Right cardiac atrium (tissue), 5 donors: ENCODE results near the gene SCAF1. TPM values are rescaled to one million over a fixed set of nuclear protein-coding genes. Genes with fewer than 3 reads are reported as not detected.

Experiments
- ATAC-seq, 2 donors: fragments of 200-7000 bp; cut with Tn5 transposase; one replicate each; pipeline versions ENCODE4 v1.8.0 to v1.9.1; 2020; ENCODE audit warnings: moderate library complexity in 2 of 2, mild to moderate bottlenecking in 1 of 2
- DNase-seq, 3 donors: peaks; one replicate each; pipeline ENCODE4 v3.0.0-alpha.2; 2020
- H3K27ac ChIP-seq: one replicate; pipeline ENCODE4 v1.5.1; 2013; ENCODE audit warnings: mild to moderate bottlenecking, low read length, control low read depth, moderate library complexity
- H3K27me3 ChIP-seq: one replicate; pipeline ENCODE4 v1.6.1; 2013; ENCODE audit not compliant: control insufficient read depth, insufficient read depth
- H3K4me1 ChIP-seq: one replicate; pipeline ENCODE4 v1.6.1; 2013; ENCODE audit warnings: low read length; ENCODE audit not compliant: control insufficient read depth, insufficient read depth
- H3K4me3 ChIP-seq: one replicate; pipeline ENCODE4 v1.5.1; 2013; ENCODE audit warnings: low read length, control low read depth
- H3K9me3 ChIP-seq: one replicate; pipeline ENCODE4 v1.6.1; 2013; ENCODE audit warnings: low read length; ENCODE audit not compliant: control insufficient read depth
- WGBS: extraction: QIAGEN DNeasy Blood & Tissue Kit; methylation state at CpG from one replicate; pipeline ENCODE4 v1.1.7; 2013; 5-methylcytosine and 5-hydroxymethylcytosine counted together
- intact Hi-C, 4 donors: fragments of 100-400 bp; cut with DNase I; formaldehyde crosslinking; loops; one replicate each; pipeline versions ENCODE4 v1.11.0 to v1.14.0; 2022 to 2023
- polyA plus RNA-seq: library from polyadenylated mRNA; stranded (reverse); fragments of 200-250 nt; gene quantifications from one replicate; pipeline ENCODE4 v1.2.3, GENCODE V29; 2013
- total RNA-seq, 4 donors: library from RNA; stranded (reverse); fragmentation: NEBNext Ultra II Directional; extraction: Animal tissue kit (Norgen Biotek cat#: 25700); gene quantifications; one replicate each; pipeline ENCODE4 v1.2.1, GENCODE V29; 2021
- donor health status: healthy with polysubstance abuse.
- donor health status: DM: no; HTN: yes; CAD: no.
- donor health status: DM: no; HTN: no; CAD: no.
- donor health status: DM: no; HTN: yes; CAD: no; lungs with severe emphysema.
- donor health status: DM: yes; HTN: yes; CAD: no.

Gene SCAF1
- total and polyA plus RNA-seq, 5 donors: 23.3 to 52.7 (median 42.0) TPM

DNA sequence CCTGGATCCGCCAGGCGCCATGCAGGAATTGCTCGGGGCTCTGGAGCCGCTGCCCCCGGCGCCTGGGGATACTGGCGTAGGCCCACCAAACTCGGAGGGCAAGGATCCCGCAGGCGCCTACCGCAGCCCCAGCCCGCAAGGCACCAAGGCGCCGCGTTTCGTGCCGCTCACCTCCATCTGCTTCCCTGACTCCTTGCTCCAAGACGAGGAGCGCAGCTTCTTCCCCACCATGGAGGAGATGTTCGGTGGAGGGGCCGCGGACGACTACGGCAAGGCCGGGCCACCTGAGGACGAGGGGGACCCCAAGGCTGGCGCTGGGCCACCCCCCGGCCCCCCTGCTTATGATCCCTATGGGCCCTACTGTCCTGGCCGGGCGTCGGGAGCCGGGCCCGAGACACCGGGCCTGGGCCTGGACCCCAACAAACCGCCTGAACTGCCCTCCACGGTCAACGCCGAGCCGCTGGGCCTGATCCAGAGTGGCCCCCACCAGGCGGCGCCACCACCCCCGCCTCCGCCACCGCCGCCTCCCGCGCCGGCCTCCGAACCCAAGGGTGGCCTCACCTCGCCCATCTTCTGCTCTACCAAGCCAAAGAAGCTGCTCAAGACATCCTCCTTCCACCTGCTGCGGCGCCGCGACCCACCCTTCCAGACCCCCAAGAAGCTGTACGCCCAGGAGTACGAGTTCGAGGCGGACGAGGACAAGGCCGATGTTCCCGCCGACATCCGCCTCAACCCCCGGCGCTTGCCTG, 44.9 kb upstream of the SCAF1 start:
- intact Hi-C loops: loop anchor here in 2 of 4 donors (10.0 kb wide), 2 partner anchors 68 to 78 kb away; partner anchors contain the start of genes BCL2L12 (in 1 of the 2), IRF3 (in 1 of the 2) and PRMT1 (in 1 of the 2)
- 95% methylated on average over 65 of the region's 65 CpGs for WGBS
- ATAC-seq: no peak

DNA sequence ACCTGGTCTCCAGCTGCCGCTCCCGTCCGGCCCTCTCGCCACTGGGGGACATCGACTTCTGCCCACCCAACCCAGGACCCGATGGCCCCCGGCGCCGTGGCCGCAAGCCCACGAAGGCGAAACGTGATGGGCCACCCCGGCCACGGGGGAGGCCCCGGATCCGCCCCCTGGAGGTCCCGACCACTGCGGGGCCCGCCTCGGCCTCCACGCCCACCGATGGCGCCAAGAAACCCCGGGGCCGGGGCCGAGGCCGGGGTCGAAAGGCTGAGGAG, 44.4 kb upstream of the SCAF1 start:
- peaks cover under 1% of the 10 kb centered on the region for H3K4me1 ChIP-seq
- ATAC-seq: no peak
- intact Hi-C loops: loop anchor here in 2 of 4 donors (10.0 kb wide), 2 partner anchors 67 to 77 kb away; partner anchors contain the start of genes BCL2L12 (in 1 of the 2), IRF3 (in 1 of the 2) and PRMT1 (in 1 of the 2)
- H3K9me3 ChIP-seq: no peaks in the 10 kb centered on the region
- 95% methylated on average over 29 of the region's 29 CpGs for WGBS
- peak in 2 of 3 donors; percentile 46 to 73 for DNase-seq
- H3K27me3 ChIP-seq: no peaks in the 10 kb centered on the region
- no peak overlapping the region for H3K4me3 ChIP-seq
- no peak overlapping the region for H3K27ac ChIP-seq

More for the DNA sequence above, 44.9 kb upstream of the SCAF1 start:
- peak in 1 of 3 donors; percentile 41 for DNase-seq
- Histone ChIP-seq H3K27ac (no peak overlapping the region), H3K4me1 (peaks cover 5% of the 10 kb centered on the region), H3K27me3 (no peaks in the 10 kb centered on the region), H3K9me3 (no peaks in the 10 kb centered on the region), H3K4me3 (no peak overlapping the region)

DNA sequence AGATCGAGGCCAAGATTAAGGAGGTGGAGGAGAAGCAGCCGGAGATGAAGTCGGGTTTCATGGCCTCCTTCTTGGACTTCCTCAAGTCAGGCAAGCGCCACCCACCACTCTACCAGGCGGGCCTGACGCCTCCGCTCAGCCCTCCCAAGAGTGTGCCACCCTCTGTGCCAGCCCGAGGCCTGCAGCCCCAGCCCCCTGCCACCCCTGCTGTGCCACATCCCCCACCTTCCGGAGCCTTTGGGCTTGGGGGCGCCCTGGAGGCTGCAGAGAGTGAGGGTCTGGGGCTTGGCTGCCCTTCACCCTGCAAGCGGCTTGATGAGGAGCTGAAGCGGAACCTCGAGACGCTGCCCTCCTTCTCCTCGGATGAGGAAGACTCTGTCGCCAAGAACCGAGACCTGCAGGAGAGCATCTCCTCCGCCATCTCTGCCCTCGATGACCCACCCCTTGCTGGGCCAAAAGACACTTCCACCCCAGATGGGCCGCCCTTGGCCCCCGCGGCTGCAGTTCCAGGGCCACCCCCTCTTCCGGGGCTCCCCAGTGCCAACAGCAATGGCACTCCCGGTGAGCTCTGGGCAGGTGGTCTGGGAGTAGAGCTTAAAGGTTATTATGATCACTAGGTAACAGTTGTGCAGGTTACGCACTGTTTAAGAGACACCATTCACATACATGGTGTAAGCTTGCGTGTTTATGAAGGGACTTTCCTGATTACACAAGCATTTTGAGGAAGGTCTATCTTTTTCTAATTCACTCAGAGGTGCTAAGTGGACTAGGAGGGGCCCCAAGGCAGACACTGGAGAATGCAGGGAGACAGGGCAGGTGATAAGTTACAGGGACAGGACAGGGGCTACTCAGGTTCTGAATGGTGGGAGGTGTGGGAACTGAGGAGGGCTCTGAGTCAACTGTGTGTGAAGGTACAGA, 42.4 kb upstream of the SCAF1 start:
- H3K4me1 ChIP-seq: no peaks in the 10 kb centered on the region
- DNase-seq: no peak
- WGBS: 92% methylated on average over 26 of the region's 26 CpGs
- H3K27me3 ChIP-seq: no peaks in the 10 kb centered on the region
- H3K9me3 ChIP-seq: no peaks in the 10 kb centered on the region
- intact Hi-C loops: loop anchor here in 2 of 4 donors (10.0 kb wide), 2 partner anchors 65 to 75 kb away; partner anchors contain the start of genes BCL2L12 (in 1 of the 2), IRF3 (in 1 of the 2) and PRMT1 (in 1 of the 2)
- no peak for ATAC-seq
- H3K27ac ChIP-seq: no peak overlapping the region
- H3K4me3 ChIP-seq: no peak overlapping the region

DNA sequence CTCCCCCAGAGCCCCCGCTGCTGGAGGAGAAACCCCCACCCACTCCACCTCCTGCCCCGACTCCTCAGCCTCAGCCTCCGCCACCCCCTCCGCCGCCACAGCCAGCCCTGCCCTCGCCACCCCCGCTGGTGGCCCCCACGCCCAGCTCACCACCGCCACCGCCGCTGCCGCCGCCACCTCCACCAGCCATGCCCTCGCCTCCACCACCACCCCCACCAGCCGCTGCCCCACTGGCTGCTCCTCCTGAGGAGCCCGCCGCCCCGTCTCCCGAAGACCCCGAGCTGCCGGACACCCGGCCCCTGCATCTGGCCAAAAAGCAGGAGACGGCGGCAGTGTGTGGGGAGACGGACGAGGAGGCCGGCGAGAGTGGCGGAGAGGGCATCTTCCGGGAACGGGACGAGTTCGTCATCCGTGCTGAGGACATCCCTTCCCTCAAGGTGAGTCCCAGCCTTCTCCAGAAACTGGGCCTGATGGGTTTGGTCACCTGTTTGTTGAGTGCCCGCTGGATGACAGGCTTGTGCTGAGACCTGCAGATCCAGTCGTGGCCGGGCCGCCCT, 40.4 kb upstream of the SCAF1 start:
- Histone ChIP-seq H3K9me3 (no peaks in the 10 kb centered on the region), H3K4me3 (no peak overlapping the region), H3K4me1 (peaks cover 3% of the 10 kb centered on the region), H3K27me3 (no peaks in the 10 kb centered on the region), H3K27ac (no peak overlapping the region)
- ATAC-seq (peak in 1 of 2 donors; percentile 4), DNase-seq (peak in 2 of 3 donors; percentile 42 to 75)
- intact Hi-C loops: no loop called here
- WGBS: 95% methylated on average over 38 of the region's 38 CpGs

DNA sequence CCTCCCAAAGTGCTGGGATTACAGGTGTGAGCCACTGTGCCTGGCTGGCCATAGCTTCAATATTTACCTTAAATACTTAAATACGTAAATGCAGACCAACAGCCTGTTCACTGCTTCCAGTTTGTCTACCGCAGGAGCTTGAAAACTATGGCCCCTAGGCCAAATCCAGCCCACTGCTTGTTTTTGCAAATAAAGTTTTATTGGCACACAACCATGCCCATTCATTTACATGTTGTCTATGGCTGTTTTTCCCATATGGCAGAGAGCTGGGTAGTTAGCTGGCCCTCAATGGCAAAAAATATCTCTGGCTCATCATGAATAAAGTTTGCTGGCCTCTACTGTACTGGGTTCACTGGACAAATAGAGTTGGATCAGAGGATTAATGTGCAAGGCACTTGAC, 39.2 kb upstream of the SCAF1 start:
- Histone ChIP-seq H3K27ac (no peak overlapping the region), H3K9me3 (no peaks in the 10 kb centered on the region), H3K4me1 (peaks cover 3% of the 10 kb centered on the region), H3K27me3 (no peaks in the 10 kb centered on the region), H3K4me3 (no peak overlapping the region)
- no peak for ATAC-seq
- DNase-seq: no peak
- 97% methylated on average over 2 of the region's 2 CpGs for WGBS
- intact Hi-C loops: no loop called here

- H3K27me3 ChIP-seq: no peaks in the 10 kb centered on the region
- no peaks in the 10 kb centered on the region for H3K9me3 ChIP-seq
- ATAC-seq: no peak
- no peak overlapping the region for H3K27ac ChIP-seq
- H3K4me1 ChIP-seq: peaks cover 3% of the 10 kb centered on the region
- intact Hi-C loops: no loop called here
- DNase-seq: peak in 1 of 3 donors; percentile 47
- H3K4me3 ChIP-seq: no peak overlapping the region
- WGBS: 79% methylated on average over 7 of the region's 7 CpGs
Measured at GRCh38 chr19:49605605-49606004, 36.4 kb upstream of the SCAF1 start.

GRCh38 chr19:49609499-49610092, 32.4 kb upstream of the SCAF1 start:
- no peak overlapping the region for H3K4me3 ChIP-seq
- peaks cover 5% of the 10 kb centered on the region for H3K4me1 ChIP-seq
- no peaks in the 10 kb centered on the region for H3K27me3 ChIP-seq
- H3K27ac ChIP-seq: no peak overlapping the region
- no peaks in the 10 kb centered on the region for H3K9me3 ChIP-seq
- DNase-seq: peak in 1 of 3 donors; percentile 26
- no peak for ATAC-seq
- intact Hi-C loops: no loop called here
- WGBS: 95% methylated on average over 12 of the region's 12 CpGs

GRCh38 chr19:49613374-49613773, 28.6 kb upstream of the SCAF1 start:
- ATAC-seq: peak in 1 of 2 donors; percentile 16
- no peak overlapping the region for H3K27ac ChIP-seq
- peak in 1 of 3 donors; percentile 13 for DNase-seq
- intact Hi-C loops: no loop called here
- WGBS: 69% methylated on average over 4 of the region's 4 CpGs
- no peaks in the 10 kb centered on the region for H3K9me3 ChIP-seq
- no peak overlapping the region for H3K4me3 ChIP-seq
- peaks cover 2% of the 10 kb centered on the region for H3K4me1 ChIP-seq
- H3K27me3 ChIP-seq: no peaks in the 10 kb centered on the region

DNA sequence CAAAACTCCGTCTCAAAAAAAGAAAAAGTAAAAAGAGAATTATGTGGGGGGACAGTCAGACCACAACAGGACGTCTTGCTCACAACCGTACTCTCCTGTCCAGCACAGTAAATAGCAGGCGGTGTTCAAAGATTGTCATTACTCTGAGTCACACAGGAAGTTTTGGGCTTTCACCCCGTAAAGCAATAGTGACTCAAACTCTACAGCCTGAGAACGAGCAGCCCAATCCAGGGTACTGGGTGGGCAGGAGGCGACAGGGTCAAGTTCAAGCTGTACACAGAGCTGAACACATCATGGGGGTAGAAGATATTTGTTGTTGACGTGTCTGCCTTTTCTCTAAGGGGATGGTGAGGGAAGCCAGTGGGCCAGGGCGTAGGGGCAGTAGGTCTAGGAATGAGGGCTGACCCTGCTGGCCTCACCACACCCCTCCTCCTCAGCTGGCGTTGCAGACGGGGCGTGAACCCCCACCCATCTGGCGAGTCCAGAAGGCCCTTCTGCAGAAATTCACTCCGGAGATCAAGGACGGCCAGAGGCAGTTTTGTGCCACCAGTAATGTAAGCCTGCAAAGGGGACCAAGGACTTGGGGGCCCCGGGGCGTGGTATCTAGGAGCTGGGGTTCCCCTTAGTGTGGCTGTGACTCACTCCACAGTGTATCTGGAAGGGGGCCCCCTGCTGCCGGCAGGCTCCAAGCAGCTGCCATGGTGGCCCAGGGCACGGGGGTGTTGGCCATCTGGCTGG, 27.7 kb upstream of the SCAF1 start:
- DNase-seq (peak in 2 of 3 donors; percentile 30 to 54), ATAC-seq (peak in 1 of 2 donors; percentile 9)
- Histone ChIP-seq H3K27ac (no peak overlapping the region), H3K4me3 (no peak overlapping the region), H3K9me3 (no peaks in the 10 kb centered on the region), H3K27me3 (no peaks in the 10 kb centered on the region), H3K4me1 (peaks cover 2% of the 10 kb centered on the region)
- intact Hi-C loops: no loop called here
- WGBS: 83% methylated on average over 19 of the region's 19 CpGs

GRCh38 chr19:49615861-49616260, 26.1 kb upstream of the SCAF1 start:
- 97% methylated on average over 23 of the region's 23 CpGs for WGBS

More at GRCh38 chr19:49615861-49616260, 26.1 kb upstream of the SCAF1 start:
- H3K4me1 ChIP-seq: peaks cover 2% of the 10 kb centered on the region
- H3K4me3 ChIP-seq: no peak overlapping the region
- peak in 2 of 3 donors; percentile 42 to 51 for DNase-seq
- H3K27me3 ChIP-seq: no peaks in the 10 kb centered on the region
- no peak for ATAC-seq
- H3K27ac ChIP-seq: no peak overlapping the region
- H3K9me3 ChIP-seq: no peaks in the 10 kb centered on the region
- intact Hi-C loops: no loop called here
